OCI-LY1 (cell line): Measurements from ENCODE around the gene FAM83E.

Experiments
- H2AFZ ChIP-seq: fragments of 200-600 bp; sonication (generic), shearing (Covaris generic); 2 replicates; pipeline ENCODE4 v1.6.0; 2014; ENCODE audit warnings: antibody characterized with exemption, mild to moderate bottlenecking, low read length
- H3F3A ChIP-seq: fragments of 200-600 bp; sonication (generic), shearing (Covaris generic); 2 replicates; pipeline ENCODE4 v1.6.0; 2014; ENCODE audit warnings: mild to moderate bottlenecking, antibody characterized with exemption, low read length, moderate library complexity; ENCODE audit not compliant: insufficient read depth
- H3K27ac ChIP-seq: fragments of 200-600 bp; sonication (generic); 2 replicates; pipeline ENCODE4 v1.5.1; 2014; ENCODE audit warnings: low read length, mixed run types, mild to moderate bottlenecking, low read depth; ENCODE audit not compliant: poor library complexity, severe bottlenecking
- H3K27me3 ChIP-seq: fragments of 200-600 bp; sonication (generic); 2 replicates; pipeline ENCODE4 v1.6.0; 2014; ENCODE audit warnings: antibody characterized with exemption, mild to moderate bottlenecking, low read length, moderate library complexity; ENCODE audit not compliant: insufficient read depth
- H3K36me3 ChIP-seq: fragments of 200-600 bp; sonication (generic); 2 replicates; pipeline ENCODE4 v1.6.1; 2014; ENCODE audit warnings: mild to moderate bottlenecking, antibody characterized with exemption, low read length, moderate library complexity, mixed read lengths; ENCODE audit not compliant: insufficient read depth
- H3K4me1 ChIP-seq: fragments of 200-600 bp; sonication (generic); 2 replicates; pipeline ENCODE4 v1.5.1; 2014; ENCODE audit warnings: mild to moderate bottlenecking, low read length, moderate library complexity; ENCODE audit not compliant: insufficient read depth, severe bottlenecking
- H3K4me2 ChIP-seq: fragments of 200-600 bp; sonication (generic), shearing (Covaris generic); 2 replicates; pipeline ENCODE4 v1.6.1; 2014; ENCODE audit warnings: low read length
- H3K4me3 ChIP-seq: fragments of 200-600 bp; sonication (generic); 2 replicates; pipeline ENCODE4 v1.5.1; 2014; ENCODE audit warnings: low read length, low read depth, mild to moderate bottlenecking, mixed read lengths; ENCODE audit not compliant: poor library complexity, severe bottlenecking
- H3K79me2 ChIP-seq: fragments of 200-600 bp; shearing (Covaris generic); 2 replicates; pipeline ENCODE4 v1.6.1; 2016; ENCODE audit warnings: mixed run types, low read length, mixed read lengths; ENCODE audit not compliant: insufficient read depth
- H3K9ac ChIP-seq: fragments of 200-600 bp; sonication (generic), shearing (Covaris generic); 2 replicates; pipeline ENCODE4 v1.6.1; 2014; ENCODE audit warnings: mild to moderate bottlenecking, low read length, mixed read lengths
- H3K9me2 ChIP-seq: fragments of 200-600 bp; sonication (generic), shearing (Covaris generic); 2 replicates; pipeline ENCODE4 v1.6.1; 2014; ENCODE audit warnings: low read depth, mild to moderate bottlenecking, low read length, mixed read lengths
- H3K9me3 ChIP-seq: fragments of 200-600 bp; shearing (Covaris generic); 2 replicates; pipeline ENCODE4 v1.6.1; 2014; ENCODE audit warnings: low read length, mixed read lengths
- H4K20me1 ChIP-seq: fragments of 200-600 bp; sonication (generic), shearing (Covaris generic); 2 replicates; pipeline ENCODE4 v1.6.0; 2016; ENCODE audit warnings: mild to moderate bottlenecking, low read length; ENCODE audit not compliant: insufficient read depth
- CTCF ChIP-seq: fragments of 200-600 bp; sonication (generic), shearing (Covaris generic); IDR thresholded peaks from 2 replicates; pipeline ENCODE4 v1.5.1; 2017; ENCODE audit warnings: mild to moderate bottlenecking, antibody characterized with exemption, low read length, moderate library complexity, mixed read lengths
- EZH2 ChIP-seq: fragments of 200-600 bp; sonication (generic), shearing (Covaris generic); IDR thresholded peaks from 2 replicates; pipeline ENCODE4 v1.8.0; 2017; ENCODE audit warnings: borderline replicate concordance, mixed run types, mild to moderate bottlenecking, antibody characterized with exemption, low read length, moderate library complexity, mixed read lengths

Gene FAM83E

GRCh38 chr19:48575931-48576622 lies 38.8 kb downstream of the FAM83E start:
- no peaks in the 10 kb centered on the region for H3F3A ChIP-seq
- H3K9me2 ChIP-seq: no peaks in the 10 kb centered on the region
- H4K20me1 ChIP-seq: no peaks in the 10 kb centered on the region
- H3K79me2 ChIP-seq: no peaks in the 10 kb centered on the region
- no peaks in the 10 kb centered on the region for H3K9me3 ChIP-seq
- H3K4me1 ChIP-seq: no peaks in the 10 kb centered on the region
- H3K4me2 ChIP-seq: no peak overlapping the region
- H2AFZ ChIP-seq: no peak overlapping the region
- H3K4me3 ChIP-seq: no peak overlapping the region
- TF ChIP-seq EZH2 (no peak), CTCF (no peak)
- no peaks in the 10 kb centered on the region for H3K36me3 ChIP-seq
- H3K9ac ChIP-seq: no peak overlapping the region
- H3K27ac ChIP-seq: no peak overlapping the region
- no peaks in the 10 kb centered on the region; the same call in 1 of the 2 replicates for H3K27me3 ChIP-seq

- no peak overlapping the region for H3K27ac ChIP-seq
- H3K4me1 ChIP-seq: no peaks in the 10 kb centered on the region
- no peak overlapping the region for H3K4me3 ChIP-seq
- H3K4me2 ChIP-seq: no peak overlapping the region
- H3K9ac ChIP-seq: no peak overlapping the region
- no peaks in the 10 kb centered on the region for H4K20me1 ChIP-seq
- H3K9me2 ChIP-seq: no peaks in the 10 kb centered on the region
- H2AFZ ChIP-seq: no peak overlapping the region
- no peaks in the 10 kb centered on the region for H3K9me3 ChIP-seq
- H3K36me3 ChIP-seq: no peaks in the 10 kb centered on the region
- TF ChIP-seq CTCF (no peak), EZH2 (no peak)
- no peaks in the 10 kb centered on the region; the same call in 1 of the 2 replicates for H3K27me3 ChIP-seq
- H3F3A ChIP-seq: no peaks in the 10 kb centered on the region
- H3K79me2 ChIP-seq: no peaks in the 10 kb centered on the region
Observed at GRCh38 chr19:48573163-48573505, 41.7 kb downstream of the FAM83E start.

GRCh38 chr19:48571378-48572162 lies 43.3 kb downstream of the FAM83E start:
- Histone ChIP-seq H3K4me3 (no peak overlapping the region), H3K9me2 (no peaks in the 10 kb centered on the region), H2AFZ (no peak overlapping the region), H3K27me3 (no peaks in the 10 kb centered on the region; the same call in 1 of the 2 replicates), H3F3A (no peaks in the 10 kb centered on the region), H3K4me1 (no peaks in the 10 kb centered on the region), H3K9ac (no peak overlapping the region), H3K79me2 (no peaks in the 10 kb centered on the region), H4K20me1 (no peaks in the 10 kb centered on the region), H3K36me3 (no peaks in the 10 kb centered on the region), H3K4me2 (no peak overlapping the region), H3K27ac (no peak overlapping the region), H3K9me3 (no peaks in the 10 kb centered on the region)
- no peak for TF ChIP-seq CTCF
- no peak for TF ChIP-seq EZH2
